ENCODE measurements around the gene ZFAND3.
A peak's percentile ranks its signal among the peaks of the same experiment; 100 is the strongest.

Gene ZFAND3

DNA sequence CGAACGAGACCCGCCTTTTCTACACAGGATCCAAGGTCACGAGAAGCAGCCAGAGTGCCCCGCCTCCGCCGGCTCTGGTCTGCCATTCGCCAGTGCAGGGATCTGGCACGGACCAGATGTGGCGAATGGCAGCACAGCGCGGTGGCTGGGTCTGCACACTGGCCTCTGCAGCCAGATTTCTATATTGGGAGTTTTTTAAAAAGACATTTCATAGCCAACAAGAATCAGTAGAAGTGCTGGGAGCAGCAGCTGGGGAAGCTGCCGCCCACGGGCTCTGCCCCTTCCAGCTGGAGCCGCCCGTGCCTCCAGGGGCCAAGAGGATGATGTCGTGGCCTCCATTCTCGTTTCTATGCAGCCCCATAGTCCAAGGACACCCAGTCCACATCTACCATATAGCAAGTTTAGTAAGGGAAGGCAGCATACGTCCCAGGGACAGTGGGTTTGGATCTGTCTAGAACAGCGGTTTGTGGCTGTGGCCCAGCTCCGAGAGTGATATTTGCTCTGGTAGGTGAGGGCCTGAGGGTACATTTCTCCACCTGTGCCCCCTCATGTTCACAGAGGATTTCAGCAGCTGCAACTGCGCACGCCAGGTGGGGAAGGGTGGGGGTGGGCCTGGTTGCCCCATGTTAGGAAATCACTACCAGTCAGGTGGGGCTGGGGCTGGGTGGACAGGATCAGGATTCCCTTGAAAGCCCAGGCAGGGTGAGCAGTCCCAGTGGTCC lies 333.7 kb downstream of the ZFAND3 start:
- DNase-seq = no peak
- Histone ChIP-seq H2AK5ac (ENCODE audit: low read length, severe bottlenecking) (no peak overlapping the region), H2BK120ac (ENCODE audit: low read depth, low read length) (no peak overlapping the region), H3K23ac (ENCODE audit: low read length in 2 of 2) (no peak overlapping the region), H3K27ac (ENCODE audit: low read length, poor library complexity, severe bottlenecking) (no peak overlapping the region), H2BK12ac (ENCODE audit: low read length in 2 of 2) (peak overlapping the region in 1 of 2 experiments; percentile 10), H3K4me3 (ENCODE audit: insufficient read depth in 1 of 2, low read depth in 1 of 2, low read length in 2 of 2) (no peak overlapping the region), H2AFZ (ENCODE audit: low read depth, low read length) (no peak overlapping the region), H2BK15ac (ENCODE audit: low read depth, poor library complexity, severe bottlenecking) (no peak overlapping the region), H3K27me3 (ENCODE audit: control insufficient read depth in 1 of 2, insufficient read depth in 1 of 2, low read length in 2 of 2) (no peaks in the 10 kb centered on the region), H3K36me3 (ENCODE audit: control insufficient read depth in 1 of 2, insufficient read depth in 2 of 2, low read depth in 1 of 2, low read length in 2 of 2) (peaks cover 40 to 51% of the 10 kb centered on the region in 2 experiments), H3K4me1 (ENCODE audit: control insufficient read depth, insufficient read depth, low read depth, low read length) (peaks cover 29% of the 10 kb centered on the region), H3K79me1 (replicated peaks; ENCODE audit: low read length, poor library complexity, severe bottlenecking) (peaks cover 52% of the 10 kb centered on the region), H4K8ac (ENCODE audit: low read length) (no peak overlapping the region), H3K9ac (ENCODE audit: low read length) (no peak overlapping the region), H2BK5ac (ENCODE audit: low read depth, low read length, poor library complexity, severe bottlenecking) (no peak overlapping the region), H3K4me2 (ENCODE audit: low read length, poor library complexity, severe bottlenecking) (no peak overlapping the region), H3K9me3 (ENCODE audit: control insufficient read depth, low read length) (no peaks in the 10 kb centered on the region), H3K14ac (ENCODE audit: low read length in 2 of 2) (no peak overlapping the region), H3K18ac (ENCODE audit: low read depth in 1 of 2, low read length in 2 of 2) (no peak overlapping the region), H3K4ac (ENCODE audit: low read depth in 1 of 2, low read length in 2 of 2) (no peak overlapping the region), H4K91ac (ENCODE audit: low read length) (no peak overlapping the region)
- WGBS = 99% methylated on average over 21 of the region's 23 CpGs

DNA sequence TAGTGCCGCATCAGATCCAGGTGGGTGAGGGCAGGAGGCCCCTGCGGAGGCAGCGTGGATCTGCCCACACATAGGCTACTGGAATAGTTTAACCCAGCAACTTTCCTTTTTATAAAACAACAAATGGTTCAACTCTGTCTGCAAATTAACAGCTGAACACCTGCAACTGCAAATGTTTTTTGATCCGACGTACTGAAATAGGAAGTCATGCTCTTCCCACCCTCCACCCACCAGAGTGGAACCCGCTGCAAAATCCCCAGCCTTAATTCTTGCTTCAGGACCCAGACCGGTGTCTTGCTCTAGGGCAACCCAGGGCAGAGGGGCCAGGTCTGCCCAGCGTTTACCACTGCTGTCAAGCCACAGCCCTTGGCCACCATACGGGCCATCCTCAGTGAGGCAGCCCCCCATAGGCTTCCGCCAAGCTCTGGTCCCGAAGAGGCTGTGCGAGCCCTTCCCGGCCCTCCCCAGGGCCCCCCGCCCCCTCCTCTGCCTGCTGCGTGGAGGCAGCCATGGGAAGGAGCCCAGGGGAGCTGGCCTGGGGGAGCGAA lies 334.3 kb downstream of the ZFAND3 start:
- Histone ChIP-seq H3K23ac (ENCODE audit: low read length in 2 of 2) (no peak overlapping the region), H3K27me3 (ENCODE audit: control insufficient read depth in 1 of 2, insufficient read depth in 1 of 2, low read length in 2 of 2) (no peaks in the 10 kb centered on the region), H2BK5ac (ENCODE audit: low read depth, low read length, poor library complexity, severe bottlenecking) (no peak overlapping the region), H2BK12ac (ENCODE audit: low read length in 2 of 2) (no peak overlapping the region), H3K79me1 (replicated peaks; ENCODE audit: low read length, poor library complexity, severe bottlenecking) (peaks cover 49% of the 10 kb centered on the region), H4K8ac (ENCODE audit: low read length) (no peak overlapping the region), H3K9me3 (ENCODE audit: control insufficient read depth, low read length) (no peaks in the 10 kb centered on the region), H3K4me3 (ENCODE audit: insufficient read depth in 1 of 2, low read depth in 1 of 2, low read length in 2 of 2) (no peak overlapping the region), H4K91ac (ENCODE audit: low read length) (no peak overlapping the region), H3K14ac (ENCODE audit: low read length in 2 of 2) (no peak overlapping the region), H2AK5ac (ENCODE audit: low read length, severe bottlenecking) (no peak overlapping the region), H3K4ac (ENCODE audit: low read depth in 1 of 2, low read length in 2 of 2) (no peak overlapping the region), H2BK15ac (ENCODE audit: low read depth, poor library complexity, severe bottlenecking) (no peak overlapping the region), H3K9ac (ENCODE audit: low read length) (no peak overlapping the region), H3K4me2 (ENCODE audit: low read length, poor library complexity, severe bottlenecking) (no peak overlapping the region), H2BK120ac (ENCODE audit: low read depth, low read length) (no peak overlapping the region), H3K4me1 (ENCODE audit: control insufficient read depth, insufficient read depth, low read depth, low read length) (peaks cover 29% of the 10 kb centered on the region), H3K18ac (ENCODE audit: low read depth in 1 of 2, low read length in 2 of 2) (no peak overlapping the region), H2AFZ (ENCODE audit: low read depth, low read length) (no peak overlapping the region), H3K36me3 (ENCODE audit: control insufficient read depth in 1 of 2, insufficient read depth in 2 of 2, low read depth in 1 of 2, low read length in 2 of 2) (peaks cover 35 to 54% of the 10 kb centered on the region in 2 experiments), H3K27ac (ENCODE audit: low read length, poor library complexity, severe bottlenecking) (no peak overlapping the region)
- DNase-seq = no peak
- 92% methylated on average over 16 of the region's 16 CpGs for WGBS

DNA sequence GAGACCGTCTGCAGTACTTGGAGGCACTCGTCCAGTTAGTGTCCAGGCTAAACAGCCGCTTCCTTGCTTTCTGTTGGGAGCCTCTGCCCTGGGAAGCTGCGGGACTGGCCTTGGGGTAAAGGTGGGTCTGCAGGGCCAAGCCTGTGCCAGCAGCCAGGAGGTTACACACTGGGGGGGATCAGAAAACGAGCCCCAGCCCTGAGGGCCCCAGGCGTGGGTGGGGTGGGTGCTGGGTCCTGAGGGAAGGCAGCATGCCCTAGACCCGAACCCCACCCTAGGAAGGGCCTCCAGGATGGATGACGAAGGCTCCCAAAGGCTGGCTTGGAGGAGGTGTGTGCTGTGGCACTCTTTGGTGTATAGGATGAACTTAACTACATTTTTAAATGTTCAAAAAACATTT lies 335.2 kb downstream of the ZFAND3 start:
- Histone ChIP-seq H3K18ac (ENCODE audit: low read depth in 1 of 2, low read length in 2 of 2) (peak overlapping the region; percentile 54 to 81), H2BK120ac (ENCODE audit: low read depth, low read length) (peak overlapping the region; percentile 42), H2BK15ac (ENCODE audit: low read depth, poor library complexity, severe bottlenecking) (peak overlapping the region; percentile 2), H4K8ac (ENCODE audit: low read length) (peak overlapping the region; percentile 70), H3K4ac (ENCODE audit: low read depth in 1 of 2, low read length in 2 of 2) (peak overlapping the region in 1 of 2 experiments; percentile 81), H3K36me3 (ENCODE audit: control insufficient read depth in 1 of 2, insufficient read depth in 2 of 2, low read depth in 1 of 2, low read length in 2 of 2) (peaks cover 37 to 60% of the 10 kb centered on the region in 2 experiments), H3K27me3 (ENCODE audit: control insufficient read depth in 1 of 2, insufficient read depth in 1 of 2, low read length in 2 of 2) (no peaks in the 10 kb centered on the region), H4K91ac (ENCODE audit: low read length) (peak overlapping the region; percentile 64), H3K9ac (ENCODE audit: low read length) (no peak overlapping the region), H3K14ac (ENCODE audit: low read length in 2 of 2) (no peak overlapping the region), H3K9me3 (ENCODE audit: control insufficient read depth, low read length) (no peaks in the 10 kb centered on the region), H3K4me1 (ENCODE audit: control insufficient read depth, insufficient read depth, low read depth, low read length) (peaks cover 29% of the 10 kb centered on the region), H2AFZ (ENCODE audit: low read depth, low read length) (no peak overlapping the region), H3K4me2 (ENCODE audit: low read length, poor library complexity, severe bottlenecking) (no peak overlapping the region), H2BK12ac (ENCODE audit: low read length in 2 of 2) (peak overlapping the region in 1 of 2 experiments; percentile 58), H3K27ac (ENCODE audit: low read length, poor library complexity, severe bottlenecking) (no peak overlapping the region), H2BK5ac (ENCODE audit: low read depth, low read length, poor library complexity, severe bottlenecking) (no peak overlapping the region), H3K79me1 (replicated peaks; ENCODE audit: low read length, poor library complexity, severe bottlenecking) (peaks cover 53% of the 10 kb centered on the region), H3K4me3 (ENCODE audit: insufficient read depth in 1 of 2, low read depth in 1 of 2, low read length in 2 of 2) (no peak overlapping the region), H2AK5ac (ENCODE audit: low read length, severe bottlenecking) (no peak overlapping the region), H3K23ac (ENCODE audit: low read length in 2 of 2) (no peak overlapping the region)
- DNase-seq = no peak
- WGBS = 79% methylated on average over 7 of the region's 8 CpGs

DNA sequence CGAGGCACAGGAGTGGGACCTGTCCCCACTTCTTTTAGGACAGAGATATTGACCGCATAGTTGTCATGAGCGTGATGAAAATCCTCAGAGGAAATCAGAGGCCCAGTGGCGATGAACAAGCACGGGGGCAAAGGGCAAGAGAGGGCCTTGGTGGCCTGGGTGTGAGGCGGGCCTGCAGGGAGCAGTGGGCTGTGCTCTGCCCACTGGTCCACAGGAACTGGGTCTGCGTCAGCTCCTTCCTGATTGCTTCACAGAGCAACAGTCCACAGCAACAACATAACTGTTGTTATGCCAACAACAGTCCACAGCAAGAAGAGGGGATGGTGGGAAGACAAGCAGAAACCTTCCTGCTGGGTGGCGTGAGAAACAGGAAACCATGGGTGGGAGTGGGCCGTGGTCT lies 335.6 kb downstream of the ZFAND3 start:
- Histone ChIP-seq H3K9me3 (ENCODE audit: control insufficient read depth, low read length) (no peaks in the 10 kb centered on the region), H2BK12ac (ENCODE audit: low read length in 2 of 2) (no peak overlapping the region), H2BK120ac (ENCODE audit: low read depth, low read length) (no peak overlapping the region), H3K79me1 (replicated peaks; ENCODE audit: low read length, poor library complexity, severe bottlenecking) (peaks cover 52% of the 10 kb centered on the region), H4K91ac (ENCODE audit: low read length) (peak overlapping the region; percentile 34), H2AFZ (ENCODE audit: low read depth, low read length) (no peak overlapping the region), H3K9ac (ENCODE audit: low read length) (peak overlapping the region; percentile 25), H3K4me1 (ENCODE audit: control insufficient read depth, insufficient read depth, low read depth, low read length) (peaks cover 27% of the 10 kb centered on the region), H2BK15ac (ENCODE audit: low read depth, poor library complexity, severe bottlenecking) (no peak overlapping the region), H3K27me3 (ENCODE audit: control insufficient read depth in 1 of 2, insufficient read depth in 1 of 2, low read length in 2 of 2) (no peaks in the 10 kb centered on the region), H3K27ac (ENCODE audit: low read length, poor library complexity, severe bottlenecking) (no peak overlapping the region), H2AK5ac (ENCODE audit: low read length, severe bottlenecking) (no peak overlapping the region), H3K23ac (ENCODE audit: low read length in 2 of 2) (peak overlapping the region in 1 of 2 experiments; percentile 31), H3K4me2 (ENCODE audit: low read length, poor library complexity, severe bottlenecking) (no peak overlapping the region), H4K8ac (ENCODE audit: low read length) (peak overlapping the region; percentile 70), H2BK5ac (ENCODE audit: low read depth, low read length, poor library complexity, severe bottlenecking) (no peak overlapping the region), H3K4me3 (ENCODE audit: insufficient read depth in 1 of 2, low read depth in 1 of 2, low read length in 2 of 2) (no peak overlapping the region), H3K14ac (ENCODE audit: low read length in 2 of 2) (no peak overlapping the region), H3K4ac (ENCODE audit: low read depth in 1 of 2, low read length in 2 of 2) (peak overlapping the region; percentile 37 to 71), H3K36me3 (ENCODE audit: control insufficient read depth in 1 of 2, insufficient read depth in 2 of 2, low read depth in 1 of 2, low read length in 2 of 2) (peaks cover 41 to 62% of the 10 kb centered on the region in 2 experiments), H3K18ac (ENCODE audit: low read depth in 1 of 2, low read length in 2 of 2) (peak overlapping the region; percentile 5 to 81)
- peak; percentile 96 for DNase-seq
- 75% methylated on average over 7 of the region's 9 CpGs for WGBS
